ENCODE data around the gene ATG101. TPM values are rescaled to one million over a fixed set of nuclear protein-coding genes. Genes with fewer than 3 reads are reported as not detected.

Gene ATG101
- total RNA-seq, 1 experiment from 2014 or later: 64.9 TPM

GRCh38 chr12:52067081-52067374 is 2.8 kb upstream of the ATG101 start:
- CTCF ChIA-PET: interaction anchor here (1.1 kb wide), 1 partner anchor 41 kb away, joined by 4 read pairs; no protein-coding TSS in a partner anchor

GRCh38 chr12:52070185-52070925 is 577 bp downstream of the ATG101 start:
- CTCF ChIA-PET: interaction anchor here (0.9 to 1.4 kb wide), 4 partner anchors 11 to 45 kb away, joined by 3 to 8 read pairs (median 4); no protein-coding TSS in a partner anchor
- intact Hi-C loops (cut with micrococcal nuclease; ENCODE audit: unreplicated experiment): no loop called here
- no peaks in the 10 kb centered on the region for H3K9me3 ChIP-seq (ENCODE audit: control insufficient read depth, insufficient read depth, low read depth, low read length)
- in situ Hi-C loops (cut with HindIII; ENCODE audit: low pct_unique_long_range_greater_than_20kb, low sequenced_read_pairs): no loop called here
- POLR2A ChIA-PET: interaction anchor here (0.6 kb wide), 1 partner anchor 33 kb away, joined by 10 read pairs; no protein-coding TSS in a partner anchor
- peak overlapping the region; percentile 94 to 96 for H3K4me3 ChIP-seq (ENCODE audit: low read depth in 2 of 2, low read length in 2 of 2)
- peak overlapping the region; percentile 96 for H3K27ac ChIP-seq (ENCODE audit: low read length)
- DNase-seq (ENCODE audit: low read depth, low spot score) (no peak), ATAC-seq (peak; percentile 34; the same call in 1 of the 2 replicates)
- TF ChIP-seq POLR2AphosphoS5 (IDR thresholded peaks at IDR 0.05; ENCODE audit: low read depth, low read length): no peak
- TF ChIP-seq SIN3A (IDR thresholded peaks at IDR 0.05; ENCODE audit: borderline replicate concordance, insufficient read depth, low read depth, low read length): no peak
- peaks cover 2% of the 10 kb centered on the region; the same call in 1 of the 2 replicates for H3K36me3 ChIP-seq (ENCODE audit: control insufficient read depth, insufficient read depth, low read length)
- H3K4me1 ChIP-seq (ENCODE audit: control insufficient read depth, insufficient read depth, low read length): peaks cover 10% of the 10 kb centered on the region
- TSS peak; percentile 84 for BruUV-seq (replicated peaks)
- H3K27me3 ChIP-seq (ENCODE audit: control insufficient read depth, insufficient read depth, low read length): no peaks in the 10 kb centered on the region

More at GRCh38 chr12:52067081-52067374, 2.8 kb upstream of the ATG101 start:
- POLR2A ChIA-PET: no interaction called here
- H3K27ac ChIP-seq (ENCODE audit: low read length): no peak overlapping the region
- DNase-seq (ENCODE audit: low read depth, low spot score) (no peak), ATAC-seq (no peak)
- BruUV-seq (replicated peaks): no TSS peak
- H3K4me3 ChIP-seq (ENCODE audit: low read depth in 2 of 2, low read length in 2 of 2): no peak overlapping the region
- intact Hi-C loops (cut with micrococcal nuclease; ENCODE audit: unreplicated experiment): no loop called here
- no peaks in the 10 kb centered on the region for H3K9me3 ChIP-seq (ENCODE audit: control insufficient read depth, insufficient read depth, low read depth, low read length)
- peaks cover 10% of the 10 kb centered on the region for H3K4me1 ChIP-seq (ENCODE audit: control insufficient read depth, insufficient read depth, low read length)
- TF ChIP-seq SIN3A (IDR thresholded peaks at IDR 0.05; ENCODE audit: borderline replicate concordance, insufficient read depth, low read depth, low read length): no peak
- no peak for TF ChIP-seq POLR2AphosphoS5 (IDR thresholded peaks at IDR 0.05; ENCODE audit: low read depth, low read length)
- TF ChIP-seq TCF7L2 (IDR thresholded peaks at IDR 0.05; ENCODE audit: low read depth, low read length): no peak
- in situ Hi-C loops (cut with HindIII; ENCODE audit: low pct_unique_long_range_greater_than_20kb, low sequenced_read_pairs): no loop called here
- peaks cover 2% of the 10 kb centered on the region; the same call in 1 of the 2 replicates for H3K36me3 ChIP-seq (ENCODE audit: control insufficient read depth, insufficient read depth, low read length)
- no peaks in the 10 kb centered on the region for H3K27me3 ChIP-seq (ENCODE audit: control insufficient read depth, insufficient read depth, low read length)

- Histone ChIP-seq H3K4me3 (ENCODE audit: low read depth in 2 of 2, low read length in 2 of 2) (no peak overlapping the region), H3K9me3 (ENCODE audit: control insufficient read depth, insufficient read depth, low read depth, low read length) (no peaks in the 10 kb centered on the region), H3K27me3 (ENCODE audit: control insufficient read depth, insufficient read depth, low read length) (no peaks in the 10 kb centered on the region), H3K4me1 (ENCODE audit: control insufficient read depth, insufficient read depth, low read length) (peaks cover 10% of the 10 kb centered on the region), H3K27ac (ENCODE audit: low read length) (no peak overlapping the region), H3K36me3 (ENCODE audit: control insufficient read depth, insufficient read depth, low read length) (peaks cover 8% of the 10 kb centered on the region; the same call in 1 of the 2 replicates)
- ATAC-seq: no peak
- in situ Hi-C loops (cut with HindIII; ENCODE audit: low pct_unique_long_range_greater_than_20kb, low sequenced_read_pairs): no loop called here
- no peak for DNase-seq (ENCODE audit: low read depth, low spot score)
- POLR2A ChIA-PET: interaction anchor here (0.6 kb wide), 1 partner anchor 15 kb away, joined by 6 read pairs; no protein-coding TSS in a partner anchor
- BruUV-seq (replicated peaks): no TSS peak
- CTCF ChIA-PET: interaction anchor here (1.2 kb wide), 1 partner anchor 48 kb away, joined by 3 read pairs; no protein-coding TSS in a partner anchor
- intact Hi-C loops (cut with micrococcal nuclease; ENCODE audit: unreplicated experiment): no loop called here
- TF ChIP-seq TCF7L2 (IDR thresholded peaks at IDR 0.05; ENCODE audit: low read depth, low read length): no peak
These were observed 4.0 kb downstream of the ATG101 start for GRCh38 chr12:52073531-52074381.

DNA sequence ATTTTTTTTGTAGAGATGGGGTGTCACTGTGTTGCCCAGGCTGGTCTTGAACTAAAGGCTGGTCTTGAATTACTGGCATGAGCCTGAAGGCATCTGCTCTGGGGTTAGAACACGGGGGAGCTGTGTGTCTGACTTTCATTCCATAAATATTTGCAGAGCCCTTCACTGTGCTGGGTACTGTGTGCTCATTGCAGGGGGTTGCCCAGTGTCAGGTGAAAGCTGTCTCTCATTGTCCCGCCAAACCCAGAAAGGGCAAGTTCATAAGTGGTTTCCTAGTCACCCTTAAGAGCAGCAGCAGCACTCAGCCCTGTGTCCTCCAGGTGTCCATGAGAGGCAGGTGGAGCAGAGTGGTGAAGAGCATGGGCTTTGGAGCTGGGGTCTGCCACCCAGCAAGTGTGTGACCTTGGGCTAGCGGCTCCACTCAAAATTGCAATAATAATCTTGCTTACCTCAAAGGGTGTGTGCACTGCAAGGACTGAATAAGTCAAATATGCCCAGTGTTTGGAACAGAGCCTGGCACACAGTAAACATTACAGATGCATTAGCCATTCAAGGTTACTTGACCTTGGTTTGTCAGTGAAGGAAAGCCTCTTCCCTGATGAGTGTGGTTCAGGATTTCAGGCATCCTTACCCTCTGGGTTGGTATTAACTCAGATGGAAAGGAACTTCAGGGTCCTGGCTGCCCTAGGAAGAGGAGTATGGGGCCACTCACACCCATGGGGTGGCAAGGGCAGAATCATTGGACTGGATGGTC is 5.4 kb downstream of the ATG101 start:
- H3K4me3 ChIP-seq (ENCODE audit: low read depth in 2 of 2, low read length in 2 of 2): no peak overlapping the region
- ChIA-PET CTCF (interaction anchor here (0.5 kb wide), 1 partner anchor 1305 kb away, joined by 3 read pairs; the partner anchor contains the start of gene SP1), POLR2A (no interaction called here)
- intact Hi-C loops (cut with micrococcal nuclease; ENCODE audit: unreplicated experiment): no loop called here
- ATAC-seq (no peak), DNase-seq (ENCODE audit: low read depth, low spot score) (no peak)
- H3K9me3 ChIP-seq (ENCODE audit: control insufficient read depth, insufficient read depth, low read depth, low read length): no peaks in the 10 kb centered on the region
- H3K36me3 ChIP-seq (ENCODE audit: control insufficient read depth, insufficient read depth, low read length): peaks cover 8% of the 10 kb centered on the region; the same call in 1 of the 2 replicates
- no peak for TF ChIP-seq POLR2AphosphoS5 (IDR thresholded peaks at IDR 0.05; ENCODE audit: low read depth, low read length)
- BruUV-seq (replicated peaks): no TSS peak
- no peaks in the 10 kb centered on the region for H3K27me3 ChIP-seq (ENCODE audit: control insufficient read depth, insufficient read depth, low read length)
- H3K27ac ChIP-seq (ENCODE audit: low read length): no peak overlapping the region
- peaks cover 10% of the 10 kb centered on the region for H3K4me1 ChIP-seq (ENCODE audit: control insufficient read depth, insufficient read depth, low read length)
- in situ Hi-C loops (cut with HindIII; ENCODE audit: low pct_unique_long_range_greater_than_20kb, low sequenced_read_pairs): no loop called here
